A673 (cell line): ENCODE measurements around the gene ZNF672.

Experiments
- EZH2 ChIP-seq: fragments of 200-600 bp; sonication (generic); IDR thresholded peaks from 2 replicates; pipeline ENCODE4 v1.6.1; 2017; ENCODE audit warnings: borderline replicate concordance, low read depth, mild to moderate bottlenecking, mixed read lengths, antibody characterized with exemption, low read length; ENCODE audit not compliant: poor library complexity, severe bottlenecking
- TF ChIP-seq, protein P1 (sequence below): fragments of 300-800, 200-600 bp; sonication (generic); conservative IDR thresholded peaks from 2 replicates; pipeline ENCODE4 v1.5.1; 2017; ENCODE audit warnings: low read depth, mild to moderate bottlenecking, antibody characterized with exemption, low read length, moderate library complexity, mixed read lengths

GRCh38 chr1:248857201-248857600 lies 19.2 kb downstream of the ZNF672 start:
- TF ChIP-seq, protein P1, sequence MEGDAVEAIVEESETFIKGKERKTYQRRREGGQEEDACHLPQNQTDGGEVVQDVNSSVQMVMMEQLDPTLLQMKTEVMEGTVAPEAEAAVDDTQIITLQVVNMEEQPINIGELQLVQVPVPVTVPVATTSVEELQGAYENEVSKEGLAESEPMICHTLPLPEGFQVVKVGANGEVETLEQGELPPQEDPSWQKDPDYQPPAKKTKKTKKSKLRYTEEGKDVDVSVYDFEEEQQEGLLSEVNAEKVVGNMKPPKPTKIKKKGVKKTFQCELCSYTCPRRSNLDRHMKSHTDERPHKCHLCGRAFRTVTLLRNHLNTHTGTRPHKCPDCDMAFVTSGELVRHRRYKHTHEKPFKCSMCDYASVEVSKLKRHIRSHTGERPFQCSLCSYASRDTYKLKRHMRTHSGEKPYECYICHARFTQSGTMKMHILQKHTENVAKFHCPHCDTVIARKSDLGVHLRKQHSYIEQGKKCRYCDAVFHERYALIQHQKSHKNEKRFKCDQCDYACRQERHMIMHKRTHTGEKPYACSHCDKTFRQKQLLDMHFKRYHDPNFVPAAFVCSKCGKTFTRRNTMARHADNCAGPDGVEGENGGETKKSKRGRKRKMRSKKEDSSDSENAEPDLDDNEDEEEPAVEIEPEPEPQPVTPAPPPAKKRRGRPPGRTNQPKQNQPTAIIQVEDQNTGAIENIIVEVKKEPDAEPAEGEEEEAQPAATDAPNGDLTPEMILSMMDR, result no peak
- no peak for TF ChIP-seq EZH2
